OCI-LY3 (cell line): ENCODE measurements around the gene FBXO17.

ENCODE experiments used
- H2AFZ ChIP-seq: fragments of 200-600, 300-600 bp; shearing (Covaris generic); 2 replicates; pipeline ENCODE4 v1.6.0; 2014; ENCODE audit warnings: antibody characterized with exemption, low read depth, low read length
- H3K27ac ChIP-seq: fragments of 200-600, 300-600 bp; sonication (generic); 2 replicates; pipeline ENCODE4 v1.5.1; 2014; ENCODE audit warnings: mild to moderate bottlenecking, low read length, moderate library complexity, mixed read lengths
- H3K27me3 ChIP-seq: fragments of 200-600, 300-600 bp; sonication (generic); 2 replicates; pipeline ENCODE4 v1.6.1; 2014; ENCODE audit warnings: low read depth, low read length, mixed read lengths
- H3K36me3 ChIP-seq: fragments of 200-600, 300-600 bp; sonication (generic); replicated peaks from 2 replicates; pipeline ENCODE3; 2014; ENCODE audit warnings: low read depth, low read length, mixed read lengths
- H3K4me1 ChIP-seq: fragments of 300-600, 200-600 bp; sonication (generic); 2 replicates; pipeline ENCODE4 v1.6.1; 2014; ENCODE audit warnings: low read length, mixed read lengths
- H3K4me2 ChIP-seq: fragments of 200-600, 300-600 bp; sonication (generic); 2 replicates; pipeline ENCODE4 v1.6.1; 2014; ENCODE audit warnings: low read length, mixed read lengths
- H3K4me3 ChIP-seq: fragments of 300-600, 200-600 bp; sonication (generic); 2 replicates; pipeline ENCODE4 v1.5.1; 2014; ENCODE audit warnings: antibody characterized with exemption, mild to moderate bottlenecking, low read length, moderate library complexity
- H3K79me2 ChIP-seq: fragments of 300-600, 200-600 bp; shearing (Covaris generic); 2 replicates; pipeline ENCODE4 v1.6.1; 2014; ENCODE audit warnings: mild to moderate bottlenecking, low read length, mixed read lengths
- H3K9ac ChIP-seq: fragments of 300-600, 200-600 bp; shearing (Covaris generic); 2 replicates; pipeline ENCODE4 v1.6.0; 2014; ENCODE audit warnings: mild to moderate bottlenecking, low read length, moderate library complexity
- H3K9me3 ChIP-seq: fragments of 200-600, 300-600 bp; shearing (Covaris generic); 2 replicates; pipeline ENCODE4 v1.6.1; 2014; ENCODE audit warnings: low read length, mixed read lengths; ENCODE audit not compliant: insufficient read depth
- H4K20me1 ChIP-seq: fragments of 200-600, 300-600 bp; sonication (generic); 2 replicates; pipeline ENCODE4 v1.6.1; 2016; ENCODE audit warnings: low read length, mixed read lengths; ENCODE audit not compliant: insufficient read depth
- EZH2phosphoT487 ChIP-seq: fragments of 200-600 bp; shearing (Covaris generic); IDR thresholded peaks from 2 replicates; pipeline ENCODE4 v1.6.1; 2018; ENCODE audit warnings: antibody characterized with exemption, mixed run types, low read depth
- TF ChIP-seq, protein P1 (sequence below): fragments of 200-600, 300-600 bp; sonication (generic); IDR thresholded peaks from 2 replicates; pipeline ENCODE4 v1.5.1; 2014; ENCODE audit warnings: antibody characterized with exemption, low read length, low read depth

Gene FBXO17

DNA sequence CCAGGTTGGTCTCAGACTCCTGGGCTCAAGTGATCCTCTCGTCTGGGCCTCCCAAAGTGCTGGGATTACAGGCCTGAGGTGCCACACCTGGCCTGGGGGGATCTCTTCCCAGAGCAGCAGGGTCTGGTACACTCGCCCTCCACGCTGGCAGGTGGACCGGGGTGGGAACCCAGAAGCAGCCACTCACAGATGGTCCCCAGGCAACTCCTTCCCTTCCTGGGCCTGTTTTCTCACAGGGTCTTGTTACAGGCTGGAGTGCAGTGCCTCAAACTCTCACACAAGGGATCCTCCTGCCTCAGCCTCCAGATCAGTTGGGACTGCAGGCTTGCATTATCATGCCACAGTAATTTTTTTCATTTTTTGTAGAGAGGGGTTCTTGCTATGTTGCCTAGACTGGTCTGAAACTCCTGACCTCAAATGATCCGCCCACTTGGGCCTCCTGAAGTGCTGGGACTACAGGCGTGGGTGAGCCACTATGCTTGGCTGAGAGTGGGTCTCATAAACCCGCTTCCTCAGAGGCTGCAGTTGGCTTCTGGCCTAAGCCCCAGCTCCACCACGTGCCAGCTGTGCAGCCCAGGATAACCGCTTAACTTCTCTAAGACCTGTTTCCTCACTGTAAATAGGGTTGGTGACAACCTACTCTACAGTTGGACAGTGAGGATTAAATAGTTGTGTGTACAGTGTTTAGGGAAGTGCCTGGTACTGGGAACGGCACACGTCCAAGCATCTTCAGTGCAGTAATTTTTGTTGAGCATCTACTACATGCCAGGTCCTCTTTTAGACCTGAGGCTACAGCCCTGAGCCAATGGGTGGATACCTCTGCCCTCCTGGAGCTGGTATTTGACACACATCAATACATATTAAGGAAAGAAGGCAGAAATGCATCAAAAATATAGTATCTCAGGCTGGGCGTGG is 62.7 kb downstream of the FBXO17 start:
- Histone ChIP-seq H3K27ac (no peak overlapping the region), H3K4me3 (no peak overlapping the region), H3K27me3 (no peaks in the 10 kb centered on the region), H4K20me1 (no peaks in the 10 kb centered on the region), H3K4me2 (no peak overlapping the region), H3K4me1 (no peaks in the 10 kb centered on the region), H2AFZ (no peak overlapping the region), H3K9ac (no peak overlapping the region), H3K79me2 (no peaks in the 10 kb centered on the region), H3K9me3 (no peaks in the 10 kb centered on the region), H3K36me3 (peaks cover 6% of the 10 kb centered on the region)
- TF ChIP-seq EZH2phosphoT487: no peak
- TF ChIP-seq, protein P1, sequence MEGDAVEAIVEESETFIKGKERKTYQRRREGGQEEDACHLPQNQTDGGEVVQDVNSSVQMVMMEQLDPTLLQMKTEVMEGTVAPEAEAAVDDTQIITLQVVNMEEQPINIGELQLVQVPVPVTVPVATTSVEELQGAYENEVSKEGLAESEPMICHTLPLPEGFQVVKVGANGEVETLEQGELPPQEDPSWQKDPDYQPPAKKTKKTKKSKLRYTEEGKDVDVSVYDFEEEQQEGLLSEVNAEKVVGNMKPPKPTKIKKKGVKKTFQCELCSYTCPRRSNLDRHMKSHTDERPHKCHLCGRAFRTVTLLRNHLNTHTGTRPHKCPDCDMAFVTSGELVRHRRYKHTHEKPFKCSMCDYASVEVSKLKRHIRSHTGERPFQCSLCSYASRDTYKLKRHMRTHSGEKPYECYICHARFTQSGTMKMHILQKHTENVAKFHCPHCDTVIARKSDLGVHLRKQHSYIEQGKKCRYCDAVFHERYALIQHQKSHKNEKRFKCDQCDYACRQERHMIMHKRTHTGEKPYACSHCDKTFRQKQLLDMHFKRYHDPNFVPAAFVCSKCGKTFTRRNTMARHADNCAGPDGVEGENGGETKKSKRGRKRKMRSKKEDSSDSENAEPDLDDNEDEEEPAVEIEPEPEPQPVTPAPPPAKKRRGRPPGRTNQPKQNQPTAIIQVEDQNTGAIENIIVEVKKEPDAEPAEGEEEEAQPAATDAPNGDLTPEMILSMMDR: no peak

DNA sequence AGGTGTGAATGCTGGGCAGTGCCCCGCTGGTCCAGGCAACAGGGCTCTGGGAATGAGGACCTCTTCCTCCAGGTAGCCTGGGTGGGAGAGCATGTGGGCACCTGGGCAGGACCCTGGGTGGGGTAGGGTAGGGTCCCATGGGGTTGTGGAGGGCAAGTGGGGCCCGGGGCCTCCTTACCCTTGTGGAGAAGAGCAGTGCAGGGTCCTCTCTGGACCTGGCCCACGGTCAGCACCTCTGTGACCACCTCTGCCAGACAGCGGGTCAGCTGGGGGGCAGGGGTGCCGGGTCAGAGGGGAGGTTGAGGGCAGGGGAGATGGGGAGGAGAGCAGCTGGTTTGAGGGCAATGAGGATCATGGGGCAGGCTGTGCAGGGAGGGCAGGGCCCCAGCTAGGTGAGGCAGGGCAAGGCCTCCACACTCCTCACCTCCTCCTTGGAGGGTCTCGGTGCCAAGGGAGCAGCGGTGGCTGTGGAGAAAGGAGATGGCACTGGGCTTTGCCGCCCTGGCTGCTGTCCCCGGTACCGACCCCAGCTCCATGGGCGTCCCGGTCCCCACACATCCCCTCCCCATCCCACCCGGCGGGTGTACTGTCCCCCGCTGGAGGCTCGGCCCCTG is 64.0 kb downstream of the FBXO17 start:
- Histone ChIP-seq H2AFZ (no peak overlapping the region), H4K20me1 (no peaks in the 10 kb centered on the region), H3K27me3 (no peaks in the 10 kb centered on the region), H3K4me2 (no peak overlapping the region), H3K9ac (no peak overlapping the region), H3K79me2 (no peaks in the 10 kb centered on the region), H3K9me3 (no peaks in the 10 kb centered on the region), H3K4me3 (no peak overlapping the region), H3K4me1 (no peaks in the 10 kb centered on the region), H3K27ac (no peak overlapping the region), H3K36me3 (peaks cover 18% of the 10 kb centered on the region)
- TF ChIP-seq EZH2phosphoT487: no peak
- TF ChIP-seq, protein P1: no peak

DNA sequence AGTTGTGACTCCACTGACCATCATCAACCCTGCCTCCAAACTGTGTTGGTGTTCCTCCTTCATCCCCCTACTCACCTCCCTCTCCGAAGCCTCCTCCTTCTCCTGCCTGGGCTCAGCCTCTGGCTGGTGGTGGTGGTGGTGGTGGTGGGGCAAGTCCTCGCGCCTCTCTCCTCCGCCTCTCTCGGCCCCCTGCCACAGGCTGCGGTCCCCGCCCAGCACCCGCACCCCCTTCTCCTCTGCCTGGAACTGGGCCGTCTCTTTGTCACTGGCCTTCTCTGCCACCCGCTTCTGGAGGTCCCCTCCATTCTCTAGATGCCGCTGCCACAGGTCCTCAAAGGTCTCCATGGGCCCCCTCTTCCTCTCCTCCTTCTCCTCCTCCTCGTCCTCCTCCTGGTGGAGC is 65.1 kb downstream of the FBXO17 start:
- Histone ChIP-seq H3K27ac (no peak overlapping the region), H3K9me3 (no peaks in the 10 kb centered on the region), H3K4me2 (no peak overlapping the region)

DNA sequence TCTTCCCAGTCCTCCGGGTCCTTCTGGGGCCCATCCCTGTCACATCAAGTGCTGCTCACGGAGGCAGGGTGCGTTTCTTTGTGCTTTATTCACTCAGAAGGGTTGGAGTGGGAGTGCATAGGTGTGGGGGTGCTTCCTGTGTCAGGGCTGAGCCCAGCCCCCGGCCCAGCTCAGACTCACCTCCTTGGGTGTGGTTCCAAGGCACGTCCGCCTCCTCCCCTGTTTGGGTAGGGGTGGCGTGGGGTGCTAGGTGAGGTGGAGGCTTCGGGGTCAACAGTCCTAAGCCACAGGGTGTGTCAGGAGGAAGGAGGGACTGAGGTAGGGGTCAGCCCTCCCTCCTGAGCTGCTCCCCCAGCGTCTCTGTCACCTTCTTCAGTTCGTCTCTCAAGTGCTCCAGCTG is 66.6 kb downstream of the FBXO17 start:
- no peak overlapping the region for H3K4me3 ChIP-seq
- no peaks in the 10 kb centered on the region for H3K4me1 ChIP-seq
- peaks cover 37% of the 10 kb centered on the region for H3K36me3 ChIP-seq
- H2AFZ ChIP-seq: no peak overlapping the region
- no peak overlapping the region for H3K4me2 ChIP-seq
- peaks cover 5% of the 10 kb centered on the region; the same call in 1 of the 2 replicates for H3K79me2 ChIP-seq
- no peaks in the 10 kb centered on the region for H3K9me3 ChIP-seq
- no peak overlapping the region for H3K9ac ChIP-seq
- H4K20me1 ChIP-seq: no peaks in the 10 kb centered on the region
- TF ChIP-seq, protein P1: no peak
- TF ChIP-seq EZH2phosphoT487: no peak
- no peak overlapping the region for H3K27ac ChIP-seq
- no peaks in the 10 kb centered on the region for H3K27me3 ChIP-seq

More for the DNA sequence above, 65.1 kb downstream of the FBXO17 start:
- Histone ChIP-seq H2AFZ (no peak overlapping the region), H3K4me1 (no peaks in the 10 kb centered on the region), H4K20me1 (no peaks in the 10 kb centered on the region), H3K79me2 (no peaks in the 10 kb centered on the region), H3K27me3 (no peaks in the 10 kb centered on the region), H3K4me3 (no peak overlapping the region), H3K36me3 (peaks cover 23% of the 10 kb centered on the region), H3K9ac (no peak overlapping the region)
- TF ChIP-seq, protein P1: no peak
- no peak for TF ChIP-seq EZH2phosphoT487
